ENCODE results near the gene ROPN1L.

- TF ChIP-seq POLR2AphosphoS5 (IDR thresholded peaks at IDR 0.05) (no peak), CTCF (IDR thresholded peaks at IDR 0.05 in 8 of 11, conservative IDR thresholded peaks at IDR 0.05 in 3 of 11) (no peak)
Measured at GRCh38 chr5:10478436-10478835, 36.8 kb downstream of the ROPN1L start.
